Measurements from ENCODE around the gene NUTM1.
"Not testable (repeated sequence)": the region's sequence is repeated elsewhere in the genome, so short reads cannot be mapped to it uniquely, and the experiment has no call there.

Gene NUTM1

GRCh38 chr15:34365091-34365825 lies 22.1 kb downstream of the NUTM1 start:
- no peak for DNase-seq

- DNase-seq: no peak
Observed at GRCh38 chr15:34365836-34366235, 22.7 kb downstream of the NUTM1 start.

GRCh38 chr15:34366271-34367065 lies 23.4 kb downstream of the NUTM1 start:
- peak; percentile 66 for DNase-seq

GRCh38 chr15:34367101-34368081 lies 24.3 kb downstream of the NUTM1 start, which contains the start of gene LPCAT4:
LPCAT4 (minus strand) TSS chr15:34367196; CDS start chr15:34367100, 96 bp downstream.
- peak; percentile 96 for DNase-seq

- DNase-seq: no peak
Observed at GRCh38 chr15:34370129-34370528, 27.0 kb downstream of the NUTM1 start.

GRCh38 chr15:34370643-34371042 lies 27.5 kb downstream of the NUTM1 start:
- no peak for DNase-seq

GRCh38 chr15:34373951-34374350 lies 30.8 kb downstream of the NUTM1 start:
- DNase-seq: no peak

- no peak for DNase-seq
Observed at GRCh38 chr15:34374816-34375215, 31.7 kb downstream of the NUTM1 start.

GRCh38 chr15:34375541-34375940 lies 32.4 kb downstream of the NUTM1 start:
- DNase-seq: not testable (repeated sequence)

GRCh38 chr15:34376856-34377255 lies 33.7 kb downstream of the NUTM1 start:
- no peak for DNase-seq

- DNase-seq: not testable (repeated sequence)
Observed at GRCh38 chr15:34380491-34380890, 37.4 kb downstream of the NUTM1 start.

GRCh38 chr15:34381829-34382521 lies 38.9 kb downstream of the NUTM1 start:
- DNase-seq: not testable (repeated sequence)

- DNase-seq: not testable (repeated sequence)
Observed at GRCh38 chr15:34389594-34390086, 46.5 kb downstream of the NUTM1 start.

- not testable (repeated sequence) for DNase-seq
Observed at GRCh38 chr15:34392981-34393380, 49.9 kb downstream of the NUTM1 start.

GRCh38 chr15:34397637-34398259 lies 54.6 kb downstream of the NUTM1 start:
- DNase-seq: not testable (repeated sequence)

GRCh38 chr15:34403160-34403598 lies 60.1 kb downstream of the NUTM1 start:
- not testable (repeated sequence) for DNase-seq

GRCh38 chr15:34403899-34404298 lies 60.8 kb downstream of the NUTM1 start:
- DNase-seq: not testable (repeated sequence)

Data from NK-92 treated with Interleukin-12 subunit alpha and Interleukin-12 subunit beta, amount 100 ng/mL, for 24 hours (cell line).